GM13976 (cell line): ENCODE measurements around the gene STX4.
"Not testable (repeated sequence)": the region's sequence is repeated elsewhere in the genome, so short reads cannot be mapped to it uniquely, and the experiment has no call there.

Source experiments
- DNase-seq: peaks from one replicate; pipeline ENCODE4 v3.0.0; 2012; ENCODE audit warnings: low spot score
- in situ Hi-C: fragments of 300-500 bp; cut with MboI; formaldehyde crosslinking; loops from one replicate; pipeline ENCODE4 v1.12.0; 2022; ENCODE audit warnings: low sequenced_read_pairs, mixed read lengths, inconsistent platforms; ENCODE audit not compliant: unreplicated experiment
- TF ChIP-seq, protein P1 (sequence below): IDR thresholded peaks from 2 replicates; pipeline ENCODE4 v1.5.1; 2012; ENCODE audit warnings: borderline replicate concordance, mild to moderate bottlenecking; ENCODE audit not compliant: insufficient read depth; ENCODE audit errors: extremely low read depth, missing control alignments, control extremely low read depth

Gene STX4

GRCh38 chr16:31009120-31009519 lies 24.2 kb upstream of the STX4 start:
- in situ Hi-C loops: no loop called here
- TF ChIP-seq, protein P1, sequence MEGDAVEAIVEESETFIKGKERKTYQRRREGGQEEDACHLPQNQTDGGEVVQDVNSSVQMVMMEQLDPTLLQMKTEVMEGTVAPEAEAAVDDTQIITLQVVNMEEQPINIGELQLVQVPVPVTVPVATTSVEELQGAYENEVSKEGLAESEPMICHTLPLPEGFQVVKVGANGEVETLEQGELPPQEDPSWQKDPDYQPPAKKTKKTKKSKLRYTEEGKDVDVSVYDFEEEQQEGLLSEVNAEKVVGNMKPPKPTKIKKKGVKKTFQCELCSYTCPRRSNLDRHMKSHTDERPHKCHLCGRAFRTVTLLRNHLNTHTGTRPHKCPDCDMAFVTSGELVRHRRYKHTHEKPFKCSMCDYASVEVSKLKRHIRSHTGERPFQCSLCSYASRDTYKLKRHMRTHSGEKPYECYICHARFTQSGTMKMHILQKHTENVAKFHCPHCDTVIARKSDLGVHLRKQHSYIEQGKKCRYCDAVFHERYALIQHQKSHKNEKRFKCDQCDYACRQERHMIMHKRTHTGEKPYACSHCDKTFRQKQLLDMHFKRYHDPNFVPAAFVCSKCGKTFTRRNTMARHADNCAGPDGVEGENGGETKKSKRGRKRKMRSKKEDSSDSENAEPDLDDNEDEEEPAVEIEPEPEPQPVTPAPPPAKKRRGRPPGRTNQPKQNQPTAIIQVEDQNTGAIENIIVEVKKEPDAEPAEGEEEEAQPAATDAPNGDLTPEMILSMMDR: no peak
- DNase-seq: no peak

- in situ Hi-C loops: no loop called here
- TF ChIP-seq, protein P1: no peak
- DNase-seq: no peak
Measured at GRCh38 chr16:31009894-31010584, 23.3 kb upstream of the STX4 start.

DNA sequence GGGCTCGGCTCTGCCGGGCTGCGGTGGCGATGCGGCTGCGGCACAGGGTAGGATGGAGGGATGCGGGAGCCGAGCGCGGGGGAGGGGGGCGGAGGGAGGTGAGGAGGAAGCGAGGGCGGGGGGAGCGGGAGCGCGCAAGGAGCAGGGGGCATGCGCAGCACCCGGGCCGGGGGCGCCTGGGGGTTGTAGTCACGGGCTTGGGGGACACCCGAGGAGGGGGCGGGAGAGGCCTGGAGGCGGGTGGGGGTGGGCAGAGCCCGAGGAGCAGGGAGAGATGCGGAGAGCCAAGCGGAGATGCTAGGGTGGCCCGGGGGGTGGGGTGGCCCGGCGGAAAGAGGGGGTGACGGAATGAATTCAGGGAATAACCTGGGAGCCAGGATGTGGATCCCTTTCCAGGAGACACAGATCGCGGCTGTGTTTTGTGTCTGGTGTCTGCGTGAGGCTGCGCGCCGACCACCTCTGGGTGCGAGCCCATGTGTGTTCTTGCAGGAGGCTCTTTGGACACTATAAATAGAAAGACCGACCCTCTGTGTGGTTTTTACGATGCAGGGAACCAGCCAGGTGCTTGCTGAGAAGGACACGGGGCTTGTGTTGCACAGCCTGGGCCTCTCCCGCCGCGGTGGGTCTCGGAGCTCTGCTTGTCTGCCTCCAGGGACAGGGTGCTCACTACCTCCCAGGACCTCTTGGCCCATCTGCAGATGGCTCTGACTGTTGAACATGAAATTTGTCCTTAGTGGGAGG lies 22.6 kb upstream of the STX4 start, which contains the start of gene STX1B:
TSS of gene STX1B (minus strand) at position 54 of the 741 bp plus-strand sequence. CDS start 242 bp downstream, outside the sequence.
- in situ Hi-C loops: no loop called here
- no peak for DNase-seq
- TF ChIP-seq, protein P1: no peak

DNA sequence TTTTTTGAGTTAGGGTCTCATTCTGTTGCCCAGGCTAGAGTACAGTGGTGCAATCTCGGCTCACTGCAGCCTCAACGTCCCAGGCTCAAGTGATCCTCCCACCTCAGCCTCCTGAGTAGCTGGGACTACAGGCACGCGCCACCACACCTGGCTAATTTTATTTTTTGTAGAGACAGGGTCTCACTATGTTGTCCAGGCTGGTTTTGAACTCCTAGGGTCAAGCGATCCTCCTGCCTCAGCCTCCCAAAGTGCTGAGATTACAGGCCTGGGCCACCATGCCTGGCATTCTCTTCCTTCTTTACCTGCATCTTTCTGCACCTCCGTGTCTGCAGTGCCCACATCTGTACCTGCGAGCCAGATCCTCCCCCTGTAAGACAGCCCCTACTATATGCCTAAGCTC lies 21.5 kb upstream of the STX4 start:
- in situ Hi-C loops, DNase-seq: not testable (repeated sequence)

GRCh38 chr16:31013292-31013691 lies 20.1 kb upstream of the STX4 start:
- DNase-seq, in situ Hi-C loops: not testable (repeated sequence)

- in situ Hi-C loops: no loop called here
- TF ChIP-seq, protein P1: no peak
- no peak for DNase-seq
Measured at GRCh38 chr16:31016018-31016417, 17.3 kb upstream of the STX4 start.

DNA sequence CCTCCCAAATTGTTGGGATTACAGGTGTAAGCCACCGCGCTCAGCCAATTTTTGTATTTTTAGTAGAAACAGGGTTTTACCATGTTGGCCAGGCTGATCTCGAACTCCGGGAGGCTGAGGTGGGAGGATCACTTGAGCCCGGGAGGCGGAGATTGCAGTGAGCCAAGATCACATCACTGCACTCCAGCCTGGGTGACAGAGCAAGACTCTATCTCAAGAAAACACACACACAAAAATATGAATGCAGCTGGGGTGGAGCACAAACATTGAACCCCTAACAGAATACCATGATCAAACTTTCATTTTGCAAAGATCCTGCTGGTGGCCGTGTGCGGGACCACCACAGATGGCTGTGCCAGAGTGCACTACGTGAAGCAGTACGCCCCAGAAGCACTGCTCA lies 15.6 kb upstream of the STX4 start:
- in situ Hi-C loops, DNase-seq: not testable (repeated sequence)

- TF ChIP-seq, protein P1: no peak
- no peak for DNase-seq
- in situ Hi-C loops: no loop called here
Measured at GRCh38 chr16:31020536-31020935, 12.8 kb upstream of the STX4 start.
